ENCODE results near the gene ZNF41.

ZNF41 gene

DNA sequence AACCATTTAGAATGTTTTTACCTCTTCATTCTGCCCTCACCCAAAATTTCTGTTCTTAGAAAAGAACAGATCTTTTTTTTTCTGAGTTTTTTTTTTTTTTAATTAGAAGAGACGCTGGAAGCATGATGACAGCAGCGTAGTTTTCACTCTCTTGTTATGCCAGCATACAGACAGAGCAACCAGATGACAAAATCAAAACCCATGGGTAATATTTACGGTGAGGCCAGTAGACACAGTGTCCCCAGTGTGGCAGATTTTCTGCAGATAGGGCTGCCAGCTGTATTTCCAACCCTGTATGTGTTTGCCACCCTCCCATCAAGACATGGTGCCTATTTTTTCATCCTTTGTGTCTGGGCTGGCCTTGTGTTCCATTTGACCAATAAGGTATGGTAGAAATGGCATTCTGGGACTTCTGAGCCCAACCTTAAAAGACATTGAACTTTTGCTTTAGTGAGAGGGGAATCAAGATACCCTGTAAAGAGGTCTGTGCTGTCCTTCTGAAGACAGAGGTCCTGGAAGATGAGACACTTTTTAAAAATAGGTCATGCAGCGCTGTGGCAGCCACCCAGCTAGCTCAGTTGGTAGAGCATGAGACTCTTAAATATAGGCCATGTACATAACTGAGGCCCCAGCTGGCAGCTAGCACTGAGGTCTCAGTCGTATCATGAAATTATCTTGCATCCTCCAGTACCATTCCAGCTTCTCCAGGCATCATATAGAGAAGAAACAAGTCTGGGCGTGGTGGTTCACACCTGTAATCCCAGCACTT, 6.7 kb upstream of the ZNF41 start:
- DNase-seq: no peak

- DNase-seq: no peak
Measured at GRCh38 chrX:47484885-47485284, 1.9 kb upstream of the ZNF41 start.

GRCh38 chrX:47483306-47484268, 565 bp upstream of the ZNF41 start:
- no peak for DNase-seq

DNA sequence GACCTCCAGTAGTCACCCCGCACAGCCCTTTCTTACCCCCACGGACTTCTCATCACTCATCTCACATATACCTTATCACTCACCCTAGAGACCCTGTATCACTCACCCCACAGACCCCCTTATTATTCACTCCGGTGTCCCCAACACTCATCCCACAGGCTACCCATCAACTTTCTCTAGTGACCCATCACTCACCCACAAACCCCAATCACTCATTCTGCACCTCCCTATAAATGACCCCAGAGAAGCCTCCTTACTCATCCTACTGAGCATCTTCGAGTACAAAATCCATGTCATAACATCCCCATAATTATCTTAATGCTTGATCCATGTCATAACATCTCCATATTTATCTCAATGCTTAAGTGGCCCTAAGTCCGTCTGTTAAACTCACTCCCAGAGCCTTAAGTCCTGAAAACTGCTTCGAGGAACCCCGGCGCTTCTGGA, 934 bp downstream of the ZNF41 start:
- DNase-seq: no peak

GRCh38 chrX:47481160-47481559, 1.9 kb downstream of the ZNF41 start:
- DNase-seq: no peak

- no peak for DNase-seq
Measured at GRCh38 chrX:47480576-47480975, 2.4 kb downstream of the ZNF41 start.

DNA sequence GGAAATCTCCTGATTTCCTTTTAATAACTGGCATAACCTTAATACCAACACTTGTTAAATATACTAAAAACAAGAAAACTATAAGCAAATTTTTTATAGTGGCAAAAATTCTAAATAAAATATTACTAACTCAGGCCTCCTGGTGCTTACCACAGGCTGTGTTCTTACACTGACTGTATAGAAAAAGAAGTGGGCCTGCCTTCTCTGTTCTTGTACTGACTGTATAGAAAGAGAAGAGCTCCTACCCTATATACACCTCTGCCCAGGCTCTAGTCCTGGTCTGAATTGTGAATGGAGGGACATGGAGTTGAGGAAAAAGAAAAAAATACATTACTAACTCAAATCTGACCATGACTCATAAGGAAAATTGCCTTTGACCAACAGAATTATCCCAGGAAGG, 7.5 kb downstream of the ZNF41 start:
- no peak for DNase-seq

GRCh38 chrX:47467106-47467505, 15.9 kb downstream of the ZNF41 start:
- DNase-seq: no peak

GRCh38 chrX:47460561-47460960, 22.5 kb downstream of the ZNF41 start:
- no peak for DNase-seq

GRCh38 chrX:47458528-47458927, 24.5 kb downstream of the ZNF41 start:
- DNase-seq: no peak

DNA sequence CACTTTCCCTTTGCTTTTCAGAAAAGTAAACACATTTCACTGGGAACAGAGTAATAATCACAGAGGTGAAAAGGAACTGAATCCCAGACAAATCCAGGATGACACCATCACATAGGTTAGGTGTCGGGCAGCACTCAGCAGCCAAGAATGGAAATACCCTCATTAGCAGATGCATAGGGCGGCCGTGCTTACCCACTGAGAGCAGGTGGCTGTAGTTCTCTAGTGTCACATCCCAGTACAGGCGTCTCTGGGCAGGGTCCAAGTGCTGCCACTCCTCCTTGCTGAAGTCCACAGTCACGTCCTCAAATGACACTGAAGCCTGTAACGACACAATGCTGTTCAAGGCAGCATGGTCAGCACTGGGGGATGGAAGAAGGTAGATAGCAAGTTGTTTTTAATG, 26.9 kb downstream of the ZNF41 start:
- no peak for DNase-seq

GRCh38 chrX:47452112-47452511, 30.9 kb downstream of the ZNF41 start:
- DNase-seq: no peak

DNA sequence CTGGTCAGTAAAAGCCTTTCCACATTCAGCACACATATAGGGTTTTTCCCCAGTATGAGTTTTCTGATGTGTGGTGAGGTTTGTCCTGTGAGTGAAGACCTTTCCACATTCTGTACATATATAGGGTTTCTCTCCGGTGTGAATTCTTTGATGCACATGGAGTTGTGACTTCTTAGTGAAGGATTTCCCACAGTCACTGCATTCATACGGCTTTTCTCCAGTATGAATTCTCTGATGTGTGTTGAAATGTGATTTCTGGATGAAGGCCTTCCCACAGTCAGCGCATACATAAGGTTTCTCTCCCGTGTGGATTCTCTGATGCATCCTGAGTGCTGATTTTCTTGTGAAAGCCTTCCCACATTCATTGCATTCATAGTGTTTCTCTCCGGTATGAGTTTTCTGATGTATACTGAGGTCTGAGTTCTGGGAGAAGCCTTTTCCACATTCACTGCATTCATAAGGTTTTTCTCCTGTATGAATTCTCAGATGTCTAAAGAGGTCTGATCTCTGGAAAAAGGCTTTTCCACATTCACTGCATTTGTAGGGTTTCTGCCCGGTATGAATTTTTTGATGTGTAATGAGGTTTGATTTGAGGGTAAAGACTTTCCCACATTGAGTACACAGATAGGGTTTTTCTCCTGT, 34.7 kb downstream of the ZNF41 start:
- no peak for DNase-seq

DNA sequence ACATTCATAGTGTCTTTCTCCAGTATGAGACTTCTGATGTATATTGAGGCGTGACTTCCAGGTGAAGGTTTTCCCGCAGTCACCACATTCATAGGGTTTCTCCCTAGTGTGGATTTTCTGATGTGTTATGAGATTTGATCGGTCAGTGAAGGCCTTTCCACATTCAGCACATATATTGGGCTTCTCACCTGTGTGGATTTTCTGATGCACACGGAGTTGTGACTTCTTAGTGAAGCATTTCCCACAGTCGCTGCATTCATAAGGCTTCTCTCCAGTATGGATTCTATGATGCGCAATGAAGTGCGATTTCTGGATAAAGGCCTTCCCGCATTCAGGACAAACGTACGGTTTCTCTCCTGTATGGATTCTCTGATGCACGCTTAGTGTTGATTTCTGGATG, 35.4 kb downstream of the ZNF41 start:
- DNase-seq: no peak

GRCh38 chrX:47446971-47447370, 36.1 kb downstream of the ZNF41 start:
- no peak for DNase-seq

DNA sequence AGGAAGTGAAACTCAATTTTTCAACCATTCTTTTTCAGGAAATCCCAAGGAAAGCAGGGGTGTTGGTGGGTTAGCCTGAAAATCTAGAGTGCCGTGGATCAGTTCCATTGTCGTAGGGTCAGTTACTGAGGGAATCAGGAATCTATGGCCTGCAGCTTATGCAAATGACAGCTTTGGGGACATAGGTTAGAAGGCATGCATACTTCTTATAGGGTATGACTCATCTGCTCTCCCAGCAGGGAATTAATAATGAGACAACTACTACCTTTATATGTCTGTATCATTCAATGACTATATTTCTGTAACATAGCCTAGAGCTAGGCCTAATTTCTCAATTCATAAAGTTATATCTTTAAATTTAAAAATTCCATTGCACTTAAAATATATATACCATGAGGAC, 36.6 kb downstream of the ZNF41 start:
- DNase-seq: no peak

- no peak for DNase-seq
Measured at GRCh38 chrX:47430925-47431324, 52.1 kb downstream of the ZNF41 start.

GRCh38 chrX:47422444-47422843, 60.6 kb downstream of the ZNF41 start:
- DNase-seq: no peak

DNA sequence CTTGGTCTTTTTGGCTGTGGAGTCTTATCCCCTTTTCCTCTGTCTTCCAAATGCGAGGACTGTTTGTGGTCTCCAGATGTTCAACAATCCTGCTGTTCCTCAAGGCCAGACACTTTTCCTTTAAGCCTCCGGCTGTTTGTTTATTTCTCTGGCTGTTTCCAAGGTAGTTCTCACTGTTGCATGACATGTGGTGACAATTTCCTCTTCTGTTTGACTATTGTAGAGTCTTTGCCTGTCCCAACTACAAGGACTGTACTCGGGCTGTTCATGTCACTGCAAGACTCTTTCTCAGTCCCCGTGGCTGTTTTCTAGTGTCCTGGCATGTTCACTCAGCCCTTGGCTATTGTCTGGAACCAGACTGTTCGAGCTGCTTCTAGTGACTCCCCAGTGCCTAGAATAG, 62.1 kb downstream of the ZNF41 start:
- no peak for DNase-seq

GRCh38 chrX:47420265-47420664, 62.8 kb downstream of the ZNF41 start:
- DNase-seq: no peak

DNA sequence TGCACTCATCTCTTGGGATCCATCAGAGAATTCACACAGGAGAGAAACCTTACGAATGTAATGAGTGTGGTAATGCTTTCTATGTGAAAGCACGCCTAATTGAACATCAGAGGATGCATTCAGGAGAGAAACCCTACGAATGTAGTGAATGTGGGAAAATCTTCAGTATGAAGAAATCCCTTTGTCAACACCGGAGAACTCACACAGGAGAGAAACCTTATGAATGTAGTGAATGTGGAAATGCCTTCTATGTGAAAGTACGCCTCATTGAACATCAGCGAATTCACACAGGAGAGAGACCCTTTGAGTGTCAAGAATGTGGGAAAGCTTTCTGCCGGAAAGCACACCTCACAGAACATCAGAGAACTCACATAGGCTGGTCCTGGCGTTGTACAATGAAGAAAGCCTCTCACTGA, 69.8 kb downstream of the ZNF41 start:
- DNase-seq: no peak

Measured in CD4-positive, alpha-beta T cell treated with Interleukin-6 for 4 hours (primary cell).